Astrocyte of the hippocampus (primary cell): ENCODE measurements around the gene MIB2.
A peak's percentile ranks its signal among the peaks of the same experiment; 100 is the strongest.
"Not testable (repeated sequence)": the region's sequence is repeated elsewhere in the genome, so short reads cannot be mapped to it uniquely, and the experiment has no call there.

ENCODE experiments used
- DNase-seq: peaks from one replicate; pipeline ENCODE4 v3.0.0; 2011; ENCODE audit warnings: low read depth, low spot score

Gene MIB2

GRCh38 chr1:1615256-1616044, at the start of gene MIB2:
MIB2 (plus strand) TSS chr1:1615500; CDS start chr1:1623453, 7,953 bp downstream.
- peak; percentile 99 for DNase-seq

- DNase-seq: no peak
These were observed 48.0 kb upstream of the MIB2 start for GRCh38 chr1:1567152-1567875.

- DNase-seq: no peak
These were observed 47.4 kb upstream of the MIB2 start for GRCh38 chr1:1567891-1568291.

GRCh38 chr1:1569341-1569740, 46.0 kb upstream of the MIB2 start:
- DNase-seq: peak; percentile 35

GRCh38 chr1:1573843-1574720, 41.2 kb upstream of the MIB2 start:
- peak; percentile 72 for DNase-seq

DNA sequence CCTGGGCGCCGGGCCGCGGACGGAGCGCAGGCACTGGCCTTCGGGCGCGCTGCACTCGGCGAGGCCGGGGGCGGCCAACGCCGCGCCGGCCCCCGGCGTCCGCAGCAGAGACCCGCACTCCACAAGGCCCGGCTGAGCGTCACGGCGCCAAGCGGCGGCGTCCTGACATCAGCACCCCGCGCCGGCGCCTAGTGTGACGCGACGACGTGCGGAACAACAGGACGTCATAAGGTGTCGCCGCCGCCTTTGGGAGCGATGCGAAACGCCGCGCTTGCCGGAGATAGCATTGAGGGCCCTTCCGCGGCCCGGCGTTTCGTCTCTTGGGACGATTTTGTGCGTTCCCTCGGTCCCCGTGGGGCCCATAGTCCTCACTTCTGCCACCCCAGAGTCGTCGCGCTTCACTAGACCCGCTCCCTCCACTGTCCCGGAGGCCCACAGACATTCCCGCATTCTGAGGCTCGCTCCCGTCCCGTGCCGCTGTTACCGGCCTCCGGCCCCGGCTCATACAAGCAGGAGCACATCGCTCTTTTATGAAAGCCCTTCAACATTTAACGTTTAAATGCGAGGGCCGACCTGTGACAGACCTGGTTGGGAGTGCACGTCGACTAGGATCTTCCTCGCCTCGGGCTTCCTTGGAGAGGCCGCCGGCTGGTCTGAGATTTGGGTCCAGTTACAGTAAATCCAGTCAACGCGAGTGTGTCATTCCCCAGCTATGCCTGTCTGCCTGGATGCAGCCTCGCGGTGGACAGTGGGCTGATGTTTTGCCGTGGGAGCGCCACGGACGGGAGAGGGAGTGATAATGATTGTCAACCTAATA, 40.4 kb upstream of the MIB2 start, which contains the start of gene SSU72:
SSU72 (minus strand) TSS at position 143 of the 817 bp plus-strand sequence. CDS start 306 bp downstream, outside the sequence.
- DNase-seq: peak; percentile 98

DNA sequence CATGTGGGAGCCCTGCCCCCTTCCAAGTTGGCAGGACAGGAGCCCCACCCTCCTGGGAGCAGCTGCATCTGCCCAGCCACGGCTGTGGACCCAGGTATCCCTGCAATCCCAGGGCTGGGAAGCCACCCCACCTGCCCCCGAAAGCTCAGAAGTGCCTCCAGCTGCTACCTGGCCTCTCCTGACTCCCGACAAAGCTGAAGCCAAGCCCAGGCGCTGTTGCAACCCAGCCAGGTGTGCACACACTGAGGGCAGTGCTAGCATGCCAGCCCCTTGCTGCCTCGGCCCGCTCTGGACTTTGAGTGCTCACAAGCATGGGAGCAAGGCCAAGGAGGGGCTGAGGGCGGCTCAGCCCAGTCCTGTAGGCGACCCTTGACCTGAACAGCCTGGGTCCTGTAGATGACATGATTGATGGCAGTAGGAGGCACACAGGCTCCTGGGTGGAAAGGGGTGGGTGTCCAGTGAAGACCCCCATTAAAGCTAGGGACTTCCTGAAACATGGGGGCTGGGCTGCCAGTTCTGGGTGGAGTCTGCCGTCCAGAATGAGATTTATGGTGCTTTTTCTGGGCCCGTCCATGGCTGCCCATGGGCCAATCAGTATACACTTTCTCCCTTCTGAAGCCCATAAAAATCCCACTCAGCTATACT, 37.8 kb upstream of the MIB2 start:
- DNase-seq: no peak

DNA sequence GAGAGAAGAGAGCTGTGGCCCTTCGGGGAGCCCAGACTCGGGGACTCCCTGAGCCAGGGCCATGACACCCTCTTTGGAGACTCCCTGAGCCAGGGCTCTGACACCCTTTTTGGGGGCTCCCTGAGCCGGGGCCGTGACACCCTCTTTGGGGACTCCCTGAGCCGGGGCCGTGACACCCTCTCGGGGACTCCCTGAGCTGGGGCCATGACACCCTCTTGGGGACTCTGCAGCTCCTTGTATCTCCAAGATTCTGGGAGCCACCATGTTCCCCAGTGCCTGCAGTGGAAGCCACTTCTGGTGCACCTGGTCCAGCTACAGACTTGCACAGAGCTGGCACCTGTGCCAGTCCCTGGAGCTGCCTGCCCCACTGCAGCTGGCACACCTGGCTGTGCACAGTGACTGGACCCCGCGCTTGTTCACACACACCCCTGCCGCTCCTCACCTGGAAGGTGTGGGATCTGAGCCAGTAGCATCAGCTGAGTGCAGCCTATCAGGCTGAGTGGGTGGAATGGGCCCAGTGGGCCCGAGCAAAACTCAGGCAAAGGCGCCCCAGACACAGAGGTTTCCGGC, 36.8 kb upstream of the MIB2 start:
- no peak for DNase-seq

- DNase-seq: no peak
These were observed 32.5 kb upstream of the MIB2 start for GRCh38 chr1:1582585-1583346.

GRCh38 chr1:1583347-1584010, 31.8 kb upstream of the MIB2 start:
- no peak for DNase-seq

DNA sequence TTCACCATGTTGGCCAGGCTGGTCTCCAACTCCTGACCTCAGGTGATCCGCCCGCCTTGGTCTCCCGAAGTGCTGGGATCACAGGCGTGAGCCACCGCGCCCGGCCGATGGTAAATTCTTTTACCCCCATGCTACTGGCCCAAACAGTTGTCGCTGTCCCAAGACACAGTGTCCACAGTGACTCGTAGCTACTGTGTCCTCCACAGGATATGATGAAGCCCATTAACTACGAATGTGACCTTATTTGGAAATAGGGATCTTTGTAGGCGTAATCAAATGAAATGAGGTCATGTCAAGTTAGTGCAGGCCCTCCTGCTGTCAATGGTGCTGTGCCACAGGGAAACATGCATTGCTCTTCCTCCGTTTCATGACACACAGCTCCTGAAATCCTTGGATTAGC, 23.8 kb upstream of the MIB2 start:
- DNase-seq: no peak

GRCh38 chr1:1593834-1594601, 21.3 kb upstream of the MIB2 start:
- DNase-seq: no peak

- no peak for DNase-seq
These were observed 20.6 kb upstream of the MIB2 start for GRCh38 chr1:1594602-1595260.

- not testable (repeated sequence) for DNase-seq
These were observed 20.0 kb upstream of the MIB2 start for GRCh38 chr1:1595341-1595740.

DNA sequence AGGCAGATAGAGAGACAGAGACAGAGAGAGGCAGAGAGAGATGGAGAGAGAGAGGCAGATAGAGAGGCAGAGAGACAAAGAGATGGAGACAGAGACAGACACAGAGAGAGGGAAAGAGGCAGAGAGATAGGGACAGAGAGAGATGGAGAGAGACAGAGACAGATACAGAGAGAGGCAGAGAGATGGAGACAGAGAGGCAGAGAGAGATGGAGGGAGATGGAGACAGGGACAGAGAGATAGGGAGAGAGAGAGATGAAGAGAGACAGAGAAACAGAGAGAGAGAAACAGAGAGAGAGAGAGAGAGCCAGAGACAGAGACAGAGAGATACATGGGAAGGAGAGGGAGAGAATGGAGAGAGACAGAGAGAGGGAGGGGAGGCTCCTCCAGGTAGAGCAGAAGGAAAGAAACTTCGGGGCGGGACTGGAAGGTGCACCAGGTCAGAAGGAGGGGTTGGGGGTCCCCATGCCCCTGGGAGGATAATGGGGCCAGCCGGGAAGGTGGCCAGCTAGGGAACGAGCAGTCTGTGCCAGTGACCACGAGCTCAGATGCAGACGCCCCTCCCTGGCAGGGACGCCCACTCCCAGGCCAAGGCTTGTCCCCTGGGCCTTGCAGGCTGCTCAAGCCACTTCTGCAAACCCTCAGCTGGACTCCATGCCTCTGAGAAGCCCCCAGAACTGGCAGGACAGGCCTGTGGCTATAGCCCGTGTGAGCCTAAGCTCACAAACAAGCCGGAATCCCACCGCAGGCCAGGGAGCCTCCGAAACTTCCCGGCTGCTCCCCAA, 18.6 kb upstream of the MIB2 start:
- no peak for DNase-seq

- peak; percentile 43 for DNase-seq
These were observed 17.9 kb upstream of the MIB2 start for GRCh38 chr1:1597275-1597930.
